SK-N-MC (cell line): ENCODE results near the gene JPT2.

ENCODE experiments used
- EZH2 ChIP-seq: fragments of 200-600 bp; sonication (generic); IDR thresholded peaks from one replicate; pipeline ENCODE4 v1.6.1; 2017; ENCODE audit warnings: antibody characterized with exemption
- FOXP2 ChIP-seq: optimal IDR thresholded peaks from 2 replicates; pipeline ENCODE3; 2011; ENCODE audit warnings: mild to moderate bottlenecking, moderate library complexity; ENCODE audit not compliant: insufficient read depth; ENCODE audit errors: extremely low read length, control extremely low read depth
- POLR2AphosphoS5 ChIP-seq: IDR thresholded peaks from 2 replicates; pipeline ENCODE4 v1.6.1; 2012; ENCODE audit warnings: mild to moderate bottlenecking, low read depth, low read length, borderline replicate concordance

DNA sequence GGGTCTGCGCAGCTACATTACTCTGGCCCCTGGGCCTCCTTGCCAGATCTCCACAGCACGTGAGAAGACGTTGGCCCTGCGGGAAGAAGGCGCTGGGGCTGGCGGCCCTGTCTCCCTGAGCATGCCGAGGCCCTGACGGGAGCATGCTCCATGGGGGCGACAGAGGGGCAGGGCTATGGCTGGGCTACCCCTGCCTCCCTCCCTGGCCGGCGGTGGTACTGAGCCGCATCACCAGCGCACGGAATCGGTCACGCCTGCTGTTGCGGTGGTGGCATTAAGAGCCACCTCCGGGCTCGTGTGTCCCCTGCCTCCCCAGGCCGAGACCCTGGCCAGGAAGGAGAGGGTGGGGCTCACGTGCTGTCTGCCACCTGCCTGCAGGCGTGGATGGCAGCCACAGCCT is 56.0 kb downstream of the JPT2 start:
- no peak for TF ChIP-seq EZH2
- TF ChIP-seq POLR2AphosphoS5: no peak
- TF ChIP-seq FOXP2: no peak
